CD4-positive, CD25-positive, alpha-beta regulatory T cell (primary cell): Measurements from ENCODE around the gene ADGRG3. TPM values are rescaled to one million over a fixed set of nuclear protein-coding genes. Genes with fewer than 3 reads are reported as not detected.

ENCODE experiments used
- ATAC-seq, 2 donors: fragments of 150-1000 bp; cut with Tn5 transposase; one replicate each; pipeline ENCODE4 v1.10.0; 2021; ENCODE audit warnings: low read depth in 2 of 2, moderate number of reproducible peaks in 2 of 2, moderate library complexity in 1 of 2
- DNase-seq, 3 donors: peaks; one replicate each; pipeline versions ENCODE4 v3.0.0 to v3.0.0-alpha.2; 2012 to 2022; ENCODE audit warnings: mixed read lengths in 1 of 3
- H3K27ac ChIP-seq: one replicate; pipeline ENCODE4 v1.7.0; 2013; ENCODE audit warnings: mild to moderate bottlenecking, low read length; ENCODE audit not compliant: insufficient read depth, poor library complexity, severe bottlenecking
- H3K27me3 ChIP-seq: one replicate; pipeline ENCODE4 v1.7.0; 2013; ENCODE audit warnings: low read length; ENCODE audit not compliant: control insufficient read depth, insufficient read depth
- H3K36me3 ChIP-seq: one replicate; pipeline ENCODE4 v1.7.0; 2013; ENCODE audit warnings: mild to moderate bottlenecking, low read length, moderate library complexity; ENCODE audit not compliant: control insufficient read depth, insufficient read depth
- H3K4me1 ChIP-seq: 2 replicates; pipeline ENCODE4 v1.7.0; 2013; ENCODE audit warnings: mild to moderate bottlenecking, low read length; ENCODE audit not compliant: insufficient read depth, control insufficient read depth, poor library complexity, severe bottlenecking
- H3K4me3 ChIP-seq: one replicate; pipeline ENCODE4 v1.7.0; 2013; ENCODE audit warnings: low read depth, mild to moderate bottlenecking, low read length, moderate library complexity
- H3K9me3 ChIP-seq, 2 experiments: 1 replicate in 1 of 2; 2 replicates in 1 of 2; pipeline ENCODE4 v1.7.0; 2013; ENCODE audit warnings: low read length in 2 of 2, mild to moderate bottlenecking in 1 of 2, moderate library complexity in 1 of 2; ENCODE audit not compliant: control insufficient read depth in 2 of 2
- H3K27ac Mint-ChIP-seq, 3 donors: one replicate each; pipeline ENCODE4 v1.8.0; 2020 to 2022; ENCODE audit warnings: mild to moderate bottlenecking in 3 of 3, mixed read lengths in 3 of 3, moderate library complexity in 2 of 3
- H3K27me3 Mint-ChIP-seq: one replicate; pipeline ENCODE4 v1.8.0; 2022; ENCODE audit warnings: mild to moderate bottlenecking, mixed read lengths
- H3K36me3 Mint-ChIP-seq: one replicate; pipeline ENCODE4 v1.8.0; 2020; ENCODE audit warnings: mixed read lengths
- H3K4me1 Mint-ChIP-seq, 4 donors: one replicate each; pipeline ENCODE4 v1.8.0; 2020 to 2022; ENCODE audit warnings: mixed read lengths in 4 of 4, mild to moderate bottlenecking in 1 of 4
- H3K4me3 Mint-ChIP-seq, 4 donors: one replicate each; pipeline ENCODE4 v1.8.0; 2020 to 2022; ENCODE audit warnings: mild to moderate bottlenecking in 4 of 4, mixed read lengths in 4 of 4, moderate library complexity in 3 of 4
- H3K9me3 Mint-ChIP-seq, 7 donors: one replicate each; pipeline ENCODE4 v1.8.0; 2020 to 2022; ENCODE audit warnings: mixed read lengths in 7 of 7, mild to moderate bottlenecking in 3 of 7, moderate library complexity in 2 of 7
- polyA plus RNA-seq, 4 donors: library from polyadenylated mRNA; unstranded; fragments of 300-500 nt; fragmentation: Illumina TruSeq; gene quantifications; one replicate each; pipeline ENCODE4 v1.2.3, GENCODE V29; 2021
- total RNA-seq: library from RNA; stranded (reverse); gene quantifications from one replicate; pipeline ENCODE4 v1.2.3, GENCODE V29; 2022

Gene ADGRG3
- total and polyA plus RNA-seq, 5 donors from 2014 or later: 0.32 TPM; not detected in 4

DNA sequence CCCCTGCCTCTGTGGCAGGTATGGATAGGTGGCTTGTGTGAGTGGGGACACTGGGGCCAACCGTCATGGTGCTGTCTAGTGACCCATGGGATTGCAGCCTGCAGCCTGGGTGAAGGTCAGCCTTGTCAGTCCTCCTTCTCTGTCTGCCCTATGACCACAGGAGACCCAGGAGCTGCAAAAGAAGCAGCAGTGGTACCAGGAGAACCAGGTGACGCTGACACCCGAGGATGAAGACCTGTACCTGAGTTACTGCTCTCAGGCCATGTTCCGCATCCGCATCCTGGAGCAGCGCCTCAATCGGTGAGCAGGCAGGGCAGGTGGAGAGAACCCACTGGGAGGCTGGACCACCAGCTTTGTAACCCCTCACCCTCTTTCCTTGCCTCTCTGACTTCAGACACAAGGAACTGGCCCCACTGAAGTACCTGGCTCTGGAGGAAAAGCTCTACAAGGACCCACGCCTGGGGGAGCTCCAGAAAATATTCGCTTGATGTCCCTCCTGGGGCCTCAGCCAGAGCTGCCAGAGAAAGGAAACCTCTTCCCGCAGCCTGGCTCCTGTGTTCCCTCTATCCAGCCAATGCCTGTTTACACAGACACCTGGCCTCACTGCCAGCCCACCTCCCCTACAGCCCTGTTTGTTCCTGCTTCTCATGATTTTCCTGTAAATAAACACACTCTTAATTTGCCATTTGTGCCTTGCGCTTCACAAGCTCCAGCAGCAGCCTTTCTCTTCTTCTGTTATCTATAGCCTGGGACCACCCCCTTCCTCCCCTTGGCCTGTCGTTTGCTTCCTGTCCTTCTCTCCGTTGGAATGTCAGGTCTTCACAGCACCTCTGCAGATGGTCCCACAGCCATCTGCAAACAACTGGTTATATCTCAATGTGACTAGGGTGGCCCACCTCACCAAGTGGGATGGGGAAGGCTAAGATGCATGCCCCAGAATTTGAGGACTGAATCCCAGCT, 62.9 kb downstream of the ADGRG3 start:
- Histone ChIP-seq H3K9me3 (no peaks in the 10 kb centered on the region), H3K36me3 (no peaks in the 10 kb centered on the region), H3K4me3 (no peak overlapping the region), H3K27me3 (no peaks in the 10 kb centered on the region), H3K27ac (no peak overlapping the region), H3K4me1 (peaks cover 13% of the 10 kb centered on the region)
- Mint-ChIP-seq H3K27ac (no peak overlapping the region), H3K36me3 (peaks cover 9% of the 10 kb centered on the region), H3K4me3 (peak overlapping the region in 1 of 4 donors; percentile 50), H3K4me1 (peaks cover 0 to 22% (median 5%) of the 10 kb centered on the region in 4 donors), H3K9me3 (peaks cover 0 to 6% (median 0%) of the 10 kb centered on the region in 7 donors), H3K27me3 (peaks cover 6% of the 10 kb centered on the region)
- DNase-seq (no peak), ATAC-seq (no peak)

DNA sequence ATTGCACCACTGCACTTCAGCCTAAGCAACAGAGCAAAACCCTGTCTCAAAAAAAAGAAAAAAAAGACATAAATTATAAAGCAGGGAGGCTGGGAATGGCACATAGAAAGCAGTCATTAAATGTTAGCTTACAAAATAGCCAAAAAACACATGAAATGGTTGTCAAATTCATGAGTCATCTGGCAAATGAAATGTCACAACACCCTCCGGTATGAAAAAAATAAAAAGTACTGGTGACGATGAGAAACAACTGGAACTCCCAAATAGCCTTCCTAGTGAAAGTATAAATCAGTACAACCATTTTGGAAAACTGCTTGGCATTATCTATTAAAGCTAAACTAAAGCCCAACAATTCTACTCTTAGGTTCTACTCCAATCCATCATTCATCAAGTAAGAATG, 63.9 kb downstream of the ADGRG3 start:
- DNase-seq: no peak
- Histone ChIP-seq H3K4me3 (no peak overlapping the region), H3K9me3 (no peaks in the 10 kb centered on the region), H3K36me3 (no peaks in the 10 kb centered on the region), H3K27me3 (no peaks in the 10 kb centered on the region), H3K27ac (no peak overlapping the region), H3K4me1 (peaks cover 22% of the 10 kb centered on the region)
- peaks cover 6% of the 10 kb centered on the region for H3K27me3 Mint-ChIP-seq
- no peak for ATAC-seq
- H3K36me3 Mint-ChIP-seq: peaks cover 9% of the 10 kb centered on the region
- peak overlapping the region in 1 of 4 donors; percentile 12 for H3K4me3 Mint-ChIP-seq
- H3K27ac Mint-ChIP-seq: no peak overlapping the region
- peaks cover 0 to 32% (median 13%) of the 10 kb centered on the region in 4 donors for H3K4me1 Mint-ChIP-seq
- H3K9me3 Mint-ChIP-seq: peaks cover 0 to 6% (median 0%) of the 10 kb centered on the region in 7 donors

DNA sequence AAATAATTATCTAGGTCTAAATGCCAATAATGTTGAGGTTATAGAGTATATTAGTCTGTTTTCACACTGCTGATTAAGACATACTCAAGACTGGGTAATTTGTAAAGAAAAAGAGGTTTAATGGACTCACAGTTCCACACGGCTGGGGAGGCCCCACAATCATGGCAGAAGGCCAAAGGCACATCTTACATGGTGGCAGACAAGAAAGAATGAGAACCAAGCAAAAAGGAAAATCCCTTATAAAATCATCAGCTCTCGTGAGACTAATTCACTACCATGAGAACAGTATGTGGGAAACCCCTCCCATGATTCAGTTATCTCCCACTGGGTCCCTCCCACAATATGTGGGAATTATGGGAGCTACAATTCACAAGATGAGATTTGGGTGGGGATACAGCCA, 64.6 kb downstream of the ADGRG3 start:
- H3K9me3 Mint-ChIP-seq: peaks cover 0 to 6% (median 0%) of the 10 kb centered on the region in 7 donors
- ATAC-seq (no peak), DNase-seq (no peak)
- H3K4me1 Mint-ChIP-seq: peaks cover 0 to 38% (median 16%) of the 10 kb centered on the region in 4 donors
- Histone ChIP-seq H3K4me3 (no peak overlapping the region), H3K4me1 (peaks cover 23% of the 10 kb centered on the region), H3K9me3 (no peaks in the 10 kb centered on the region), H3K27ac (no peak overlapping the region), H3K27me3 (no peaks in the 10 kb centered on the region), H3K36me3 (no peaks in the 10 kb centered on the region)
- H3K4me3 Mint-ChIP-seq: peak overlapping the region; percentile 12 to 75 (median 67)
- peaks cover 6% of the 10 kb centered on the region for H3K27me3 Mint-ChIP-seq
- peaks cover 9% of the 10 kb centered on the region for H3K36me3 Mint-ChIP-seq
- no peak overlapping the region for H3K27ac Mint-ChIP-seq

DNA sequence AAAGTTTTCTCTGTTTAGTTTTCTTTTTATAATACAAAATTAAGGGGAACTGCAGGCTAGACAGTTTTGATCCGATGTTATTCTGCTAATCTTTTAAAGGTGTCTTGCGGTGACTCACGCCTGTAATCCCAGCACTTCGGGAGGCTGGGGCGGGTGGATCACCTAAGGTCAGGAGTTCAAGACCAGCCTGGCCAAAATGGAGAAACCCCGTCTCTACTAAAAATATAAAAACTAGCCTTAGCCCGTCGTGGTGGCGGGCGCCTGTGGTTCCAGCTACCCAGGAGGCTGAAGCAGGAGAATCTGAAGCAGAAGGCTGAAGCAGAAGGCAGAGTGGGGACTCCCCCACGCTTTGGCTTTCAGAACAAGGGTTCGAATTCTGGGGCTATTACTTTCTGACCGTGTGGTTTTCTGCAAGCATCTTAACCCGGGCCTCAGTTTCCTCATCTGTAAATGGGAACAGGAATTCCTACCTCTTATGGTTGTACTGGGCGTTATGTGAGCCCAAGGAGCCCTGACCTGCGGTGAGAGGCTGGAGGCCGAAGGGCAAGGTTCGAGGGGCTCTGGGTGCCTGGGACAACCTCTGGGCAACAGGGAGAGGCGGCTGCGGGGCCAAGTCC, 66.3 kb downstream of the ADGRG3 start:
- peak overlapping the region; percentile 74 to 98 (median 97) for H3K27ac Mint-ChIP-seq
- Histone ChIP-seq H3K4me1 (peaks cover 23% of the 10 kb centered on the region), H3K4me3 (peak overlapping the region; percentile 89), H3K9me3 (no peaks in the 10 kb centered on the region), H3K36me3 (no peaks in the 10 kb centered on the region), H3K27ac (peak overlapping the region; percentile 76), H3K27me3 (no peaks in the 10 kb centered on the region)
- H3K9me3 Mint-ChIP-seq: peaks cover 0 to 6% (median 0%) of the 10 kb centered on the region in 7 donors
- H3K4me3 Mint-ChIP-seq: peak overlapping the region; percentile 90 to 99 (median 98)
- peaks cover 6% of the 10 kb centered on the region for H3K27me3 Mint-ChIP-seq
- ATAC-seq (no peak), DNase-seq (no peak)
- peaks cover 0 to 42% (median 17%) of the 10 kb centered on the region in 4 donors for H3K4me1 Mint-ChIP-seq
- peaks cover 9% of the 10 kb centered on the region for H3K36me3 Mint-ChIP-seq

DNA sequence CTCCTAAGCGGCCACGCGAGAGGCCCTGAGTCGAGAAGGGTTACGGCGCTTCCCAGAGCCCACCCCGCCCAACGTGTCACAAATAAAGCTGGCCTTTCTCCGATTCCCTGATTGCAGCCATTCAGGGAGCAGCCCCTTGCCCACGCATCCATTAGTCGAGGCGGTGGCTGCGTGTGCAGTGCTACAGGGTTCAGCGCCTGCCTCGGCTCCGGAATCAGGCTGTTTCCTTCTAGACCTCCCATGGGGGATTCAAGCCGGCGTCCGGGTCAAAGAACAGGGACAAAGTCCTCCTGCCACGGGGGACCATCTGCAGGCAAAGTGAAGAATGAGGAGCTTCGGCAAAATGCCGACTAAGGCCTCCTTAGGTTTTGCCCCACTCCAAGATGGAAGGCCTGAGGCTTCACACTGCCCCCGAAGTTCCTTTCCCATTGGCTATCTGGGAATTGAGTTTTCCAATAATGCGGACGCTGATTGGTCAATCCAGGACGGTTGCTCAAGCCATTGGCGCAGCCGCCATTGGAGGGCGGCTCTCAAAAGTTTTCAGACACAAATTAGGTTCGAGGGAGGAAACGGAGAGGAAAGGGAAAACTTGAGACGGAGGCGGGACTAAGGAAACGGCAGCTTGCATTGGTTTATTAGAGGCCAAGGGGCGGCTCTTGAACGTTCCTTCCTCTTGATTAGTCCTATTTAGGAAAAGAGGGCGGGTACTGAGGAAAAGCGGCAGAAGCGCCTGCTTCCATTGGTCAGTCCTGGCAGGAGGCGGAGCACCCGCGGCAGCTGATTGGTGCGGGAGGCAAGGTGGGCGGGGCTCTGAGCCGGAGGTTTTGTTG, 67.0 kb downstream of the ADGRG3 start:
- Mint-ChIP-seq H3K27me3 (peaks cover 6% of the 10 kb centered on the region), H3K4me1 (peaks cover 0 to 42% (median 17%) of the 10 kb centered on the region in 4 donors), H3K4me3 (peak overlapping the region; percentile 90 to 99 (median 98)), H3K36me3 (peaks cover 9% of the 10 kb centered on the region), H3K27ac (peak overlapping the region; percentile 97 to 98 (median 98)), H3K9me3 (peaks cover 0 to 6% (median 0%) of the 10 kb centered on the region in 7 donors)
- Histone ChIP-seq H3K36me3 (no peaks in the 10 kb centered on the region), H3K27me3 (no peaks in the 10 kb centered on the region), H3K9me3 (no peaks in the 10 kb centered on the region), H3K4me3 (peak overlapping the region; percentile 89), H3K27ac (peak overlapping the region; percentile 79), H3K4me1 (peaks cover 23% of the 10 kb centered on the region)
- peak; percentile 90 to 92 for ATAC-seq
- DNase-seq: peak; percentile 98 to 100 (median 99)

GRCh38 chr16:57735755-57736418, 67.8 kb downstream of the ADGRG3 start, which contains the start of gene KATNB1:
Gene KATNB1, plus strand, starts transcription at chr16:57735770. Its CDS starts 1,474 bp downstream, at chr16:57737244.
- Mint-ChIP-seq H3K4me3 (peak within 1 kb of the TSS; percentile 90 to 99 (median 98)), H3K36me3 (peaks cover 9% of the 10 kb centered on the region), H3K9me3 (peaks cover 0 to 6% (median 0%) of the 10 kb centered on the region in 7 donors), H3K4me1 (peaks cover 0 to 42% (median 17%) of the 10 kb centered on the region in 4 donors), H3K27ac (peak within 1 kb of the TSS; percentile 97 to 98 (median 98)), H3K27me3 (peaks cover 6% of the 10 kb centered on the region)
- Histone ChIP-seq H3K9me3 (no peaks in the 10 kb centered on the region), H3K36me3 (no peaks in the 10 kb centered on the region), H3K27ac (peak within 1 kb of the TSS; percentile 79), H3K4me1 (peaks cover 23% of the 10 kb centered on the region), H3K4me3 (peak within 1 kb of the TSS; percentile 89), H3K27me3 (no peaks in the 10 kb centered on the region)
- ATAC-seq (peak in 1 of 2 donors; percentile 5), DNase-seq (no peak)
